Measurements from ENCODE around the gene MISP. TPM values are rescaled to one million over a fixed set of nuclear protein-coding genes. Genes with fewer than 3 reads are reported as not detected.

Gene MISP
- total and polyA plus RNA-seq, 2 of the 13 experiments (the other 11 are each of a cell fraction or from before 2014, with no cell fraction given), result 0.67 to 1.3 TPM

- TF ChIP-seq, protein P1, sequence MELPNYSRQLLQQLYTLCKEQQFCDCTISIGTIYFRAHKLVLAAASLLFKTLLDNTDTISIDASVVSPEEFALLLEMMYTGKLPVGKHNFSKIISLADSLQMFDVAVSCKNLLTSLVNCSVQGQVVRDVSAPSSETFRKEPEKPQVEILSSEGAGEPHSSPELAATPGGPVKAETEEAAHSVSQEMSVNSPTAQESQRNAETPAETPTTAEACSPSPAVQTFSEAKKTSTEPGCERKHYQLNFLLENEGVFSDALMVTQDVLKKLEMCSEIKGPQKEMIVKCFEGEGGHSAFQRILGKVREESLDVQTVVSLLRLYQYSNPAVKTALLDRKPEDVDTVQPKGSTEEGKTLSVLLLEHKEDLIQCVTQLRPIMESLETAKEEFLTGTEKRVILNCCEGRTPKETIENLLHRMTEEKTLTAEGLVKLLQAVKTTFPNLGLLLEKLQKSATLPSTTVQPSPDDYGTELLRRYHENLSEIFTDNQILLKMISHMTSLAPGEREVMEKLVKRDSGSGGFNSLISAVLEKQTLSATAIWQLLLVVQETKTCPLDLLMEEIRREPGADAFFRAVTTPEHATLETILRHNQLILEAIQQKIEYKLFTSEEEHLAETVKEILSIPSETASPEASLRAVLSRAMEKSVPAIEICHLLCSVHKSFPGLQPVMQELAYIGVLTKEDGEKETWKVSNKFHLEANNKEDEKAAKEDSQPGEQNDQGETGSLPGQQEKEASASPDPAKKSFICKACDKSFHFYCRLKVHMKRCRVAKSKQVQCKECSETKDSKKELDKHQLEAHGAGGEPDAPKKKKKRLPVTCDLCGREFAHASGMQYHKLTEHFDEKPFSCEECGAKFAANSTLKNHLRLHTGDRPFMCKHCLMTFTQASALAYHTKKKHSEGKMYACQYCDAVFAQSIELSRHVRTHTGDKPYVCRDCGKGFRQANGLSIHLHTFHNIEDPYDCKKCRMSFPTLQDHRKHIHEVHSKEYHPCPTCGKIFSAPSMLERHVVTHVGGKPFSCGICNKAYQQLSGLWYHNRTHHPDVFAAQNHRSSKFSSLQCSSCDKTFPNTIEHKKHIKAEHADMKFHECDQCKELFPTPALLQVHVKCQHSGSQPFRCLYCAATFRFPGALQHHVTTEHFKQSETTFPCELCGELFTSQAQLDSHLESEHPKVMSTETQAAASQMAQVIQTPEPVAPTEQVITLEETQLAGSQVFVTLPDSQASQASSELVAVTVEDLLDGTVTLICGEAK (IDR thresholded peaks at IDR 0.05), result no peak
- TF ChIP-seq, protein P1 (CRISPR knock-in tag; IDR thresholded peaks at IDR 0.05), result peak; percentile 66
- TF ChIP-seq ZNF354B (CRISPR knock-in tag; IDR thresholded peaks at IDR 0.05) (no peak), KDM2A (CRISPR knock-in tag; IDR thresholded peaks at IDR 0.05; ENCODE audit: borderline replicate concordance, low read depth) (peak; percentile 72), HMG20A (CRISPR knock-in tag; IDR thresholded peaks at IDR 0.05; ENCODE audit: borderline replicate concordance) (no peak), ZNF564 (CRISPR knock-in tag; IDR thresholded peaks at IDR 0.05) (peak; percentile 51; the same call in 1 of the 2 replicates), ZNF337 (CRISPR knock-in tag; IDR thresholded peaks at IDR 0.05; ENCODE audit: borderline replicate concordance, low read depth) (no peak), FOXK2 (IDR thresholded peaks at IDR 0.05) (no peak), ZNF121 (CRISPR knock-in tag; IDR thresholded peaks at IDR 0.05) (0 out of 2 replicates have a peak, but pooled peaks have one; percentile 22), MAFF (IDR thresholded peaks at IDR 0.05; ENCODE audit: low read depth, low read length) (no peak), ZBTB34 (CRISPR knock-in tag; IDR thresholded peaks at IDR 0.05) (no peak)
- TF ChIP-seq, protein P2, sequence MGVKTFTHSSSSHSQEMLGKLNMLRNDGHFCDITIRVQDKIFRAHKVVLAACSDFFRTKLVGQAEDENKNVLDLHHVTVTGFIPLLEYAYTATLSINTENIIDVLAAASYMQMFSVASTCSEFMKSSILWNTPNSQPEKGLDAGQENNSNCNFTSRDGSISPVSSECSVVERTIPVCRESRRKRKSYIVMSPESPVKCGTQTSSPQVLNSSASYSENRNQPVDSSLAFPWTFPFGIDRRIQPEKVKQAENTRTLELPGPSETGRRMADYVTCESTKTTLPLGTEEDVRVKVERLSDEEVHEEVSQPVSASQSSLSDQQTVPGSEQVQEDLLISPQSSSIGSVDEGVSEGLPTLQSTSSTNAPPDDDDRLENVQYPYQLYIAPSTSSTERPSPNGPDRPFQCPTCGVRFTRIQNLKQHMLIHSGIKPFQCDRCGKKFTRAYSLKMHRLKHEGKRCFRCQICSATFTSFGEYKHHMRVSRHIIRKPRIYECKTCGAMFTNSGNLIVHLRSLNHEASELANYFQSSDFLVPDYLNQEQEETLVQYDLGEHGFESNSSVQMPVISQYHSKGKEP (CRISPR knock-in tag; IDR thresholded peaks at IDR 0.05), result 0 out of 2 replicates have a peak, but pooled peaks have one; percentile 18
- TF ChIP-seq, protein P3, sequence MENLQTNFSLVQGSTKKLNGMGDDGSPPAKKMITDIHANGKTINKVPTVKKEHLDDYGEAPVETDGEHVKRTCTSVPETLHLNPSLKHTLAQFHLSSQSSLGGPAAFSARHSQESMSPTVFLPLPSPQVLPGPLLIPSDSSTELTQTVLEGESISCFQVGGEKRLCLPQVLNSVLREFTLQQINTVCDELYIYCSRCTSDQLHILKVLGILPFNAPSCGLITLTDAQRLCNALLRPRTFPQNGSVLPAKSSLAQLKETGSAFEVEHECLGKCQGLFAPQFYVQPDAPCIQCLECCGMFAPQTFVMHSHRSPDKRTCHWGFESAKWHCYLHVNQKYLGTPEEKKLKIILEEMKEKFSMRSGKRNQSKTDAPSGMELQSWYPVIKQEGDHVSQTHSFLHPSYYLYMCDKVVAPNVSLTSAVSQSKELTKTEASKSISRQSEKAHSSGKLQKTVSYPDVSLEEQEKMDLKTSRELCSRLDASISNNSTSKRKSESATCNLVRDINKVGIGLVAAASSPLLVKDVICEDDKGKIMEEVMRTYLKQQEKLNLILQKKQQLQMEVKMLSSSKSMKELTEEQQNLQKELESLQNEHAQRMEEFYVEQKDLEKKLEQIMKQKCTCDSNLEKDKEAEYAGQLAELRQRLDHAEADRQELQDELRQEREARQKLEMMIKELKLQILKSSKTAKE (CRISPR knock-in tag; IDR thresholded peaks at IDR 0.05; ENCODE audit: borderline replicate concordance), result 0 out of 2 replicates have a peak, but pooled peaks have one; percentile 35
Measured at GRCh38 chr19:782185-782877, 31.4 kb downstream of the MISP start (continued).

All from HepG2 (cell line).